CD14-positive monocyte (primary cell): ENCODE results near the gene PARVG. TPM values are rescaled to one million over a fixed set of nuclear protein-coding genes. Genes with fewer than 3 reads are reported as not detected.

Experiments
- DNase-seq, 3 donors: peaks; one replicate each; pipeline ENCODE4 v3.0.0-alpha.2; 2011 to 2022
- H2AFZ ChIP-seq: 2 replicates; pipeline ENCODE4 v1.6.0; 2012; ENCODE audit warnings: mild to moderate bottlenecking, low read depth, low read length, inconsistent platforms; ENCODE audit not compliant: insufficient read depth, poor library complexity, severe bottlenecking
- H3K27ac ChIP-seq, 2 donors: 1 replicate in 1 of 2; 2 replicates in 1 of 2; pipeline ENCODE4 v1.5.1; 2012 to 2013; ENCODE audit warnings: low read length in 2 of 2, control low read depth in 1 of 2, inconsistent platforms in 1 of 2, low read depth in 1 of 2, mild to moderate bottlenecking in 1 of 2
- H3K27me3 ChIP-seq, 2 donors: one replicate each; pipeline versions ENCODE4 v1.6.0 to v1.6.1; 2011 to 2013; ENCODE audit warnings: low read length in 2 of 2; ENCODE audit not compliant: control insufficient read depth in 2 of 2, insufficient read depth in 2 of 2
- H3K36me3 ChIP-seq, 2 donors: replicated peaks in 1 of 2; 1 replicate in 1 of 2; 2 replicates in 1 of 2; pipeline versions ENCODE4 v1.5.1 to v1.6.1; 2012 to 2013; ENCODE audit warnings: low read length in 2 of 2, control low read depth in 1 of 2, inconsistent platforms in 1 of 2, mild to moderate bottlenecking in 1 of 2; ENCODE audit not compliant: insufficient read depth in 2 of 2, control insufficient read depth in 1 of 2
- H3K4me1 ChIP-seq, 2 donors: 1 replicate in 1 of 2; 2 replicates in 1 of 2; pipeline versions ENCODE4 v1.5.1 to v1.6.1; 2012 to 2013; ENCODE audit warnings: low read length in 2 of 2, control low read depth in 1 of 2, inconsistent platforms in 1 of 2, mild to moderate bottlenecking in 1 of 2, moderate library complexity in 1 of 2; ENCODE audit not compliant: insufficient read depth in 2 of 2, control insufficient read depth in 1 of 2
- H3K4me2 ChIP-seq: replicated peaks from 2 replicates; pipeline ENCODE3; 2012; ENCODE audit warnings: low read length, moderate library complexity, mild to moderate bottlenecking; ENCODE audit not compliant: poor library complexity, severe bottlenecking; ENCODE audit errors: extremely low read depth
- H3K4me3 ChIP-seq, 3 experiments: fragments of 200-600 bp in 1 of 3; sonication (generic) in 1 of 3; replicated peaks in 1 of 3; 1 replicate in 2 of 3; 2 replicates in 1 of 3; pipeline ENCODE4 v1.5.1; 2011 to 2013; ENCODE audit warnings: low read length in 3 of 3, mild to moderate bottlenecking in 3 of 3, control low read depth in 2 of 3, low read depth in 2 of 3, inconsistent platforms in 1 of 3, moderate library complexity in 1 of 3
- H3K79me2 ChIP-seq: 2 replicates; pipeline ENCODE4 v1.6.0; 2012; ENCODE audit warnings: mild to moderate bottlenecking, control low read depth, inconsistent platforms, low read length, moderate library complexity; ENCODE audit not compliant: insufficient read depth
- H3K9ac ChIP-seq: 2 replicates; pipeline ENCODE4 v1.6.0; 2017; ENCODE audit warnings: low read length, mild to moderate bottlenecking; ENCODE audit not compliant: insufficient read depth, poor library complexity, severe bottlenecking
- H3K9me3 ChIP-seq, 2 donors: replicated peaks in 1 of 2; 1 replicate in 1 of 2; 2 replicates in 1 of 2; pipeline versions ENCODE4 v1.5.1 to v1.6.1; 2012 to 2013; ENCODE audit warnings: low read length in 2 of 2, control low read depth in 1 of 2; ENCODE audit not compliant: control insufficient read depth in 1 of 2, insufficient read depth in 1 of 2
- H4K20me1 ChIP-seq: 2 replicates; pipeline ENCODE4 v1.6.0; 2012; ENCODE audit warnings: mild to moderate bottlenecking, low read length, control low read depth, moderate library complexity; ENCODE audit not compliant: insufficient read depth
- H3K27ac Mint-ChIP-seq, 7 donors: one replicate each; pipeline ENCODE4 v1.8.0; 2020; ENCODE audit warnings: mild to moderate bottlenecking in 7 of 7, mixed read lengths in 7 of 7, moderate library complexity in 6 of 7, inconsistent platforms in 2 of 7
- H3K27me3 Mint-ChIP-seq, 3 donors: one replicate each; pipeline ENCODE4 v1.8.0; 2021 to 2022; ENCODE audit warnings: low read depth in 3 of 3, mild to moderate bottlenecking in 3 of 3, mixed read lengths in 3 of 3, moderate library complexity in 3 of 3, inconsistent platforms in 1 of 3
- H3K36me3 Mint-ChIP-seq, 2 donors: one replicate each; pipeline ENCODE4 v1.8.0; 2020; ENCODE audit warnings: mixed read lengths in 2 of 2, inconsistent platforms in 1 of 2, mild to moderate bottlenecking in 1 of 2
- H3K4me1 Mint-ChIP-seq: one replicate; pipeline ENCODE4 v1.8.0; 2020; ENCODE audit warnings: mild to moderate bottlenecking, mixed read lengths
- H3K4me3 Mint-ChIP-seq, 2 donors: one replicate each; pipeline ENCODE4 v1.8.0; 2020; ENCODE audit warnings: mild to moderate bottlenecking in 2 of 2, mixed read lengths in 2 of 2, moderate library complexity in 1 of 2
- H3K9me3 Mint-ChIP-seq, 7 donors: one replicate each; pipeline ENCODE4 v1.8.0; 2020 to 2022; ENCODE audit warnings: mixed read lengths in 7 of 7, mild to moderate bottlenecking in 6 of 7, moderate library complexity in 6 of 7, inconsistent platforms in 2 of 7
- WGBS: methylation state at CpG from one replicate; pipeline ENCODE4 v1.1.5; 2013; ENCODE audit warnings: missing lambda C conversion rate; ENCODE audit not compliant: insufficient coverage; 5-methylcytosine and 5-hydroxymethylcytosine counted together
- intact Hi-C, 2 donors: fragments of 100-400 bp; cut with micrococcal nuclease; formaldehyde crosslinking; loops; one replicate each; pipeline versions ENCODE4 v1.15.0 to v1.15.1; 2023
- polyA plus RNA-seq, 3 donors: library from polyadenylated mRNA; depleted of rRNA in 1 of 3; unstranded in 2 of 3; stranded (reverse) in 1 of 3; fragments of 300-500 nt in 2 of 3; fragments of >200 nt in 1 of 3; fragmentation: Illumina TruSeq in 2 of 3; gene quantifications; 1 replicate in 2 of 3; 2 replicates in 1 of 3; pipeline ENCODE4 v1.2.3, GENCODE V29; 2012 to 2021
- TF ChIP-seq, protein P1 (sequence below): fragments of 200-600 bp; IDR thresholded peaks from one replicate; pipeline ENCODE4 v1.8.0; 2022; ENCODE audit warnings: antibody characterized with exemption, mild to moderate bottlenecking

PARVG gene
- polyA plus RNA-seq, 3 donors = 169 to 577 (median 190) TPM

DNA sequence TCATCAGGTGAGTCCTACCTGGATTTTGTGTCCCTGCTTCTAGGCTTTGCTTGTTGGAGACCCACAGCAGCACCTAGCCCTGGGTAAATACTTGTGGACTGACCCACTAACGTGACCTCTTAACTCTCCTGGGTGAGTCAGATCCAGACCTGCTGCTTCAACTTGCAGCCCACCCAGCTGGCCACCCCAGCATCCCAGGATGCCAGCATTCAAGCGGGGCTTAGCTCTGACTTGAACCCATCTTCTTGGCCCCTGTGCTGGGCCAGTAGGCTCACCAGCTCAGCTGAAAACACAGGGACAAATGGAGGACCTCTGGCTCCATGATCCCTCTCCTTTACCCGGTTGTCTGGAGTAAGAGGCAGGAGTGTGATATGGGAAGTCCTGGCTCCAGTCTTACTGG lies 33.5 kb downstream of the PARVG start:
- peaks cover 0 to 7% of the 10 kb centered on the region in 2 donors for H3K9me3 ChIP-seq
- WGBS = 85% methylated on average over 1 of the region's 3 CpGs
- no peaks in the 10 kb centered on the region for H3K27me3 ChIP-seq
- H3K4me2 ChIP-seq = no peak overlapping the region
- Mint-ChIP-seq H3K4me1 (peaks cover 13% of the 10 kb centered on the region), H3K36me3 (peaks cover 2 to 9% of the 10 kb centered on the region in 2 donors), H3K4me3 (no peak overlapping the region), H3K9me3 (peaks cover 0 to 6% (median 0%) of the 10 kb centered on the region in 7 donors), H3K27me3 (peaks cover 1 to 9% (median 2%) of the 10 kb centered on the region in 3 donors), H3K27ac (no peak overlapping the region)
- H3K27ac ChIP-seq = no peak overlapping the region
- TF ChIP-seq, protein P1, sequence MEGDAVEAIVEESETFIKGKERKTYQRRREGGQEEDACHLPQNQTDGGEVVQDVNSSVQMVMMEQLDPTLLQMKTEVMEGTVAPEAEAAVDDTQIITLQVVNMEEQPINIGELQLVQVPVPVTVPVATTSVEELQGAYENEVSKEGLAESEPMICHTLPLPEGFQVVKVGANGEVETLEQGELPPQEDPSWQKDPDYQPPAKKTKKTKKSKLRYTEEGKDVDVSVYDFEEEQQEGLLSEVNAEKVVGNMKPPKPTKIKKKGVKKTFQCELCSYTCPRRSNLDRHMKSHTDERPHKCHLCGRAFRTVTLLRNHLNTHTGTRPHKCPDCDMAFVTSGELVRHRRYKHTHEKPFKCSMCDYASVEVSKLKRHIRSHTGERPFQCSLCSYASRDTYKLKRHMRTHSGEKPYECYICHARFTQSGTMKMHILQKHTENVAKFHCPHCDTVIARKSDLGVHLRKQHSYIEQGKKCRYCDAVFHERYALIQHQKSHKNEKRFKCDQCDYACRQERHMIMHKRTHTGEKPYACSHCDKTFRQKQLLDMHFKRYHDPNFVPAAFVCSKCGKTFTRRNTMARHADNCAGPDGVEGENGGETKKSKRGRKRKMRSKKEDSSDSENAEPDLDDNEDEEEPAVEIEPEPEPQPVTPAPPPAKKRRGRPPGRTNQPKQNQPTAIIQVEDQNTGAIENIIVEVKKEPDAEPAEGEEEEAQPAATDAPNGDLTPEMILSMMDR = no peak
- intact Hi-C loops = no loop called here
- peaks cover 6 to 7% of the 10 kb centered on the region in 2 donors for H3K4me1 ChIP-seq
- H3K9ac ChIP-seq = no peak overlapping the region
- H3K79me2 ChIP-seq = no peaks in the 10 kb centered on the region
- H3K36me3 ChIP-seq = peaks cover 0 to 9% of the 10 kb centered on the region in 2 donors
- H3K4me3 ChIP-seq = no peak overlapping the region
- DNase-seq = no peak
- peaks cover 5% of the 10 kb centered on the region for H4K20me1 ChIP-seq
- H2AFZ ChIP-seq = no peak overlapping the region

DNA sequence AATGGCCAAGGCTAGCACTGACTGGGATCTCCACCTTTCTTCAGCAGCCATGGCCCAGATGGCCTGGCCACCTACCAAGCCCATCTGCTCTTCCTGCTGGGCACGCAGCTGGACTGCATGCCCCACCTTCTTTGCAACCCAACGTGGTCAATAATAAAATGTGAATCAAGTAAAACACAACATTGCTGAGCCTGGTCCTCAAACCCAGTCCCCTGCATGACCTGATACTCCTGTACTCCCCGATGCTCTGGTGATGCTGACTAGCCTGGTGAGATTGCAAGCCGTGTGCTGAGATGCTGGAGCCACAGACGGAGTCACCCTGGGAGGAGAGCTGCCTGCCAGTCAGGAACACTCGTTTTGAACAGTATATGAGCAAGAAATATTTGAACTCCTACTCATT lies 34.0 kb downstream of the PARVG start:
- Mint-ChIP-seq H3K27me3 (peaks cover 1 to 9% (median 3%) of the 10 kb centered on the region in 3 donors), H3K36me3 (peaks cover 2 to 5% of the 10 kb centered on the region in 2 donors), H3K27ac (no peak overlapping the region), H3K4me1 (peaks cover 13% of the 10 kb centered on the region), H3K9me3 (peaks cover 0 to 3% (median 0%) of the 10 kb centered on the region in 7 donors), H3K4me3 (no peak overlapping the region)
- H3K4me1 ChIP-seq = peaks cover 6 to 7% of the 10 kb centered on the region in 2 donors
- H4K20me1 ChIP-seq = peaks cover 5% of the 10 kb centered on the region
- H3K36me3 ChIP-seq = peaks cover 0 to 9% of the 10 kb centered on the region in 2 donors
- WGBS = 80% methylated on average over 2 of the region's 6 CpGs
- H3K4me3 ChIP-seq = no peak overlapping the region
- intact Hi-C loops = no loop called here
- no peak overlapping the region for H2AFZ ChIP-seq
- TF ChIP-seq, protein P1 = no peak
- H3K9ac ChIP-seq = no peak overlapping the region
- no peaks in the 10 kb centered on the region for H3K27me3 ChIP-seq
- no peaks in the 10 kb centered on the region for H3K79me2 ChIP-seq
- H3K9me3 ChIP-seq = peaks cover 0 to 7% of the 10 kb centered on the region in 2 donors
- DNase-seq = no peak
- no peak overlapping the region for H3K4me2 ChIP-seq
- H3K27ac ChIP-seq = no peak overlapping the region
